Measurements from ENCODE around the gene MACC1.
"Not testable (repeated sequence)": the region's sequence is repeated elsewhere in the genome, so short reads cannot be mapped to it uniquely, and the experiment has no call there.

GRCh38 chr7:20187850-20188249, 29.3 kb downstream of the MACC1 start:
- not testable (repeated sequence) for TF ChIP-seq CTCF (IDR thresholded peaks at IDR 0.05; ENCODE audit: low read length); EZH2 (IDR thresholded peaks at IDR 0.05; ENCODE audit: borderline replicate concordance, low read length)

Data from OCI-LY1 (cell line).